Left ventricle myocardium inferior (tissue), 1 donor: ENCODE measurements around the gene SH2D3C. TPM values are rescaled to one million over a fixed set of nuclear protein-coding genes. Genes with fewer than 3 reads are reported as not detected.

ENCODE experiments used
- DNase-seq: peaks from one replicate; pipeline ENCODE4 v3.0.0-alpha.2; 2020
- H3K27ac ChIP-seq: fragments of 200-600 bp; replicated peaks from 2 replicates; pipeline ENCODE4 v1.8.0; 2021
- H3K27me3 ChIP-seq: fragments of 200-600 bp; 2 replicates; pipeline ENCODE4 v1.8.0; 2021; ENCODE audit warnings: low read depth
- H3K36me3 ChIP-seq: fragments of 200-600 bp; 2 replicates; pipeline ENCODE4 v1.8.0; 2021
- H3K4me1 ChIP-seq: fragments of 200-600 bp; 2 replicates; pipeline ENCODE4 v1.8.0; 2021
- H3K4me3 ChIP-seq: fragments of 200-600 bp; 2 replicates; pipeline ENCODE4 v1.8.0; 2021; ENCODE audit warnings: mild to moderate bottlenecking, moderate library complexity
- H3K9me3 ChIP-seq: fragments of 200-600 bp; replicated peaks from 2 replicates; pipeline ENCODE4 v1.8.0; 2021
- intact Hi-C: fragments of 100-400 bp; cut with micrococcal nuclease; formaldehyde crosslinking; loops from one replicate; pipeline ENCODE4 v1.11.0; 2022
- total RNA-seq: library from RNA; stranded (reverse); fragmentation: NEBNext Ultra II Directional; extraction: Animal tissue kit (Norgen Biotek cat#: 25700); gene quantifications from one replicate; pipeline ENCODE4 v1.2.1, GENCODE V29; 2021
- TF ChIP-seq, protein P1 (sequence below): fragments of 200-600 bp; IDR thresholded peaks from 2 replicates; pipeline ENCODE4 v1.8.0; 2021; ENCODE audit warnings: antibody characterized with exemption, mild to moderate bottlenecking, borderline replicate concordance
- donor health status: DM: no; HTN: yes; CAD: no; lungs with severe emphysema.

SH2D3C gene
- total RNA-seq, 1 donor from 2014 or later: 18.2 TPM

DNA sequence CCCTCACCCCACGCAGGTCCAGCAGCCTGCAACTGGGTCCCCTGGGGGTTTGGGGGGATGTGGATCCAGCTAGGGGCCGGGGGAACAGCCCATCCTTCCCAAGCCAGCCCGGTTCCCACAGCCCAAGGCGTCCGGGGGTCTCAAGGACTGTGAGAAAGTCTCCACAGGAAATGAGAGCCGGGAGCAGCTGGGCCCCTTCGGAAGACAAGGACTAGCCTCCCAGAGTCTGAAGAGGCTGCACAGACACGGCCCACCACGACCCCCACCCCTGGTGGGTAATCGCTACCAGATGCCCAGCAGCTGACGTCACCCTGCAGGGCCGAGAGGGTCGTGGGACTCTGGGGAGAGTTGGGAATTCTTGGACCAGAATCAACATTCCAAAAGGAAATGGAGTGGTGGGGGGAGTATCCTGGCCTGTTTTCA, 10.5 kb downstream of the SH2D3C start:
- H3K4me1 ChIP-seq: peaks cover 84% of the 10 kb centered on the region
- intact Hi-C loops: no loop called here
- H3K36me3 ChIP-seq: no peaks in the 10 kb centered on the region
- no peaks in the 10 kb centered on the region for H3K9me3 ChIP-seq
- no peaks in the 10 kb centered on the region for H3K27me3 ChIP-seq
- no peak for DNase-seq
- TF ChIP-seq, protein P1, sequence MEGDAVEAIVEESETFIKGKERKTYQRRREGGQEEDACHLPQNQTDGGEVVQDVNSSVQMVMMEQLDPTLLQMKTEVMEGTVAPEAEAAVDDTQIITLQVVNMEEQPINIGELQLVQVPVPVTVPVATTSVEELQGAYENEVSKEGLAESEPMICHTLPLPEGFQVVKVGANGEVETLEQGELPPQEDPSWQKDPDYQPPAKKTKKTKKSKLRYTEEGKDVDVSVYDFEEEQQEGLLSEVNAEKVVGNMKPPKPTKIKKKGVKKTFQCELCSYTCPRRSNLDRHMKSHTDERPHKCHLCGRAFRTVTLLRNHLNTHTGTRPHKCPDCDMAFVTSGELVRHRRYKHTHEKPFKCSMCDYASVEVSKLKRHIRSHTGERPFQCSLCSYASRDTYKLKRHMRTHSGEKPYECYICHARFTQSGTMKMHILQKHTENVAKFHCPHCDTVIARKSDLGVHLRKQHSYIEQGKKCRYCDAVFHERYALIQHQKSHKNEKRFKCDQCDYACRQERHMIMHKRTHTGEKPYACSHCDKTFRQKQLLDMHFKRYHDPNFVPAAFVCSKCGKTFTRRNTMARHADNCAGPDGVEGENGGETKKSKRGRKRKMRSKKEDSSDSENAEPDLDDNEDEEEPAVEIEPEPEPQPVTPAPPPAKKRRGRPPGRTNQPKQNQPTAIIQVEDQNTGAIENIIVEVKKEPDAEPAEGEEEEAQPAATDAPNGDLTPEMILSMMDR: no peak
- H3K4me3 ChIP-seq: peak overlapping the region; percentile 74
- peak overlapping the region; percentile 93 for H3K27ac ChIP-seq

DNA sequence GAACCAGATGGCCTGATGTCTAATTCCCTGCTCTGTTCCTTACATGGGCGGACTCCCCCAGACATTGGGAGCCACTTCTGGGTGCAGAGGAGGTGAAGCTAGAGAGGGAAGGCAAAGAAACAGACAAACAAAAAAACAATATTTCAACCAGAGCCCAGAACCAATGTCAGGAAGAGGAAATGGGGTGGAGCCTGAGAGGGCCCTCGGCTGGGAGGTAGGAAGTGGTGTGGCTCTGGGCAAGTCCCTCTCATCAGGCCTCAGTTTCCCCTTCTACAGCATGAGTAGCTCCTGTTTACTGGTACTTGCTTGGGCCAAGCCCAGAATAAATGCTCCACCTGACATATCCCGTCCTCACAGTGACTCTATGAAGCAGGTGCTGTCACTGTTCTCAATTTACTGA, 11.1 kb downstream of the SH2D3C start:
- no peak for DNase-seq
- TF ChIP-seq, protein P1: no peak
- H3K4me3 ChIP-seq: peak overlapping the region; percentile 74

DNA sequence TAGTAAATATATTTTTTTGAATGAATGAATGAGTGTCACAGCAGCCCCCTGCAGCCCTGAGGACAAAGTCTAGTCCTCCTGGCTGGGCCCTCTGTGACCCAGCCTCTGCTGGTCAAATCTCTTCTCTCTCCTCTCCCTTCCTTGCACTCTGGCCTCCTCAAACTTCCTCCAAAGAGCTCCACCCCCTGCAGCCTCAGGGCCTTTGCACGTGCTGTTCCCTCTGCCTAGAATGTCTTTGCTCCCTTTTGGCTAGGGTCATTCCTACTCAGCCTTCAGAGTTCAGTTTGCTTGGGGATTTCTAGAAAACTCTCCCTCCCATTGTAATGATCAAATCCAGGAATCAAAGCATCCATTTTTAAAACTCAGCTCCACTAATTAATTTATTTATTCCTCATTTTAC, 13.0 kb downstream of the SH2D3C start:
- peaks cover 95% of the 10 kb centered on the region for H3K4me1 ChIP-seq
- peaks cover 14% of the 10 kb centered on the region for H3K27me3 ChIP-seq
- H3K9me3 ChIP-seq: no peaks in the 10 kb centered on the region
- no peak overlapping the region for H3K4me3 ChIP-seq
- no peak for DNase-seq
- TF ChIP-seq, protein P1: no peak
- no peaks in the 10 kb centered on the region for H3K36me3 ChIP-seq
- intact Hi-C loops: no loop called here
- H3K27ac ChIP-seq: peak overlapping the region; percentile 93

More for the DNA sequence above, 11.1 kb downstream of the SH2D3C start:
- intact Hi-C loops: no loop called here
- no peaks in the 10 kb centered on the region for H3K36me3 ChIP-seq
- peaks cover 1% of the 10 kb centered on the region for H3K27me3 ChIP-seq
- peak overlapping the region; percentile 93 for H3K27ac ChIP-seq
- H3K9me3 ChIP-seq: no peaks in the 10 kb centered on the region
- peaks cover 89% of the 10 kb centered on the region for H3K4me1 ChIP-seq

DNA sequence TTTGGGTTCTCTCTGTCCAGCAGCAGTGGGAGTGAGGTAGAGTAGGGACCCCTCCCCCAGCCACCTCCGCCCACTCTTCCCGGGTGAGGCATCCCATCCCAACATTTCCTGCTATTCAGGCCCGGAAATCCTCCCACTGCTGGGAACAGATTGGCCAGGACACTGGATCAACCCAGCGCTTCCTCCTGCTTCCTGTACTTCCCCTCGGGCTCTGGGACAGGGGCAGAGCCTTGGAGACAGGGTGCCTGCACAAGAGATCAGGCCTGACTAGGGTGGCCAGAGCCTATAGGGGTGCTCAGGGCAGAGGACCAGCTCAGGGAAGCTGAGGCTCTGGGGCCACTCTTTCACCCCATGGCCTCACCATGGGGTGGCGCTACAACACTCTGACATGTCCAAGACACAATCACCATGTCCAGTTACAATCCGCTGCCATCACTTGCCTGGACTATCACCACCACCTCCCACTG, 14.5 kb downstream of the SH2D3C start:
- Histone ChIP-seq H3K27me3 (peaks cover 14% of the 10 kb centered on the region), H3K4me3 (peak overlapping the region; percentile 37), H3K9me3 (no peaks in the 10 kb centered on the region), H3K4me1 (peaks cover 96% of the 10 kb centered on the region), H3K27ac (peak overlapping the region; percentile 93), H3K36me3 (no peaks in the 10 kb centered on the region)
- intact Hi-C loops: no loop called here
- TF ChIP-seq, protein P1: peak; percentile 64
- DNase-seq: peak; percentile 70

DNA sequence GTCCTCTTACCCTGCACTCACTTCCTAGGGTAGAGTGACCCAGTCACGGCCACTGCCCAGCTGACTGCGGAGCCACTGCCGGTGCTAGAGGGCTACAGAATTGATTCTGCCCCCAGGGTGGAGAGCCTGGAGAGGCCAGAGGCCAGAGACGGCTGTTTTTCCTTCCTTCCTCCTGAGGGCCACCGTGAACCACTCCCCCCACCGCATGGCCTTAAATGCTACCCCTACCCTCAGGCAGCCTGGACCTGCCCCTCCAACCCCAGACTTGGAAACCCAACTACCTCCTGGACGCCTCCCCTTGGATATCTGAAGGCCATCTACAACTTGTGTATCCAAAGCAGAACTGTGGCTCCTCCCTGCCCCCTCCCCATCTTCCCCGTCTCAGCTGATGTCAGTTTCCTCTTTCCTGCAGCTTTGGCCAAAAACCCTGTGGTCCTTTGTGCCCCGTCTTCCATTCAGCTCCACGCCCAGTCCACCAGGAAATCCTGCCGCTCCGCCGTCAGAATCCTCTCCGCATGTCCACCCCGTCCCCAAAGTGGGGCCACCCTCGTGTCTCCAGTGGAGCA, 16.3 kb downstream of the SH2D3C start:
- peak; percentile 76 for DNase-seq
- intact Hi-C loops: no loop called here
- TF ChIP-seq, protein P1: no peak
- no peaks in the 10 kb centered on the region for H3K36me3 ChIP-seq
- peaks cover 29% of the 10 kb centered on the region for H3K27me3 ChIP-seq
- no peaks in the 10 kb centered on the region for H3K9me3 ChIP-seq
- H3K27ac ChIP-seq: peak overlapping the region; percentile 93
- H3K4me3 ChIP-seq: peak overlapping the region; percentile 65
- peaks cover 94% of the 10 kb centered on the region for H3K4me1 ChIP-seq
